ENCODE measurements around the gene ZFR2. TPM values are rescaled to one million over a fixed set of nuclear protein-coding genes. Genes with fewer than 3 reads are reported as not detected.

ZFR2 gene
- total and polyA plus RNA-seq, 9 donors = 0.05 to 0.25 (median 0.14) TPM; not detected in 3

DNA sequence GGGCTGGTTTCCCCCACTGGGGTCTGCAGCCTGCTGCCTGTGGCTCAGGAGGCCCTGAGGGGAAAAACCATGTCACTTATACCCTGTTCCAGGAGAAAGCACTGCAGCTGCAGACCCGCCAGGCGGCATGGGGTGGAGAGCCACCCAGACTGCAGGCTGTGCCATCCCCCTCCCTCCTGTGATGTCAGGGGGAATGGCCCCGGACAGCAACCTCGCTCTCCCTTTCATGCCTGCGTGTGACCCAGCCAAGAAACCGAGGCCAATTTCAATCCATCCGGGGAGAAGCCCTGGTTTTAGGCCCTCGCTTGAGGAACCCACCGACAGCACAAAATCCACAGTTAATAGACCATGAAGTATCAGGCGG is 45.5 kb downstream of the ZFR2 start:
- no peaks in the 10 kb centered on the region for H3K27me3 ChIP-seq
- peaks cover 2% of the 10 kb centered on the region for H3K4me1 ChIP-seq (ENCODE audit: insufficient read depth)
- intact Hi-C loops (cut with DNase I) = no loop called here
- H3K4me3 ChIP-seq = no peak overlapping the region
- DNase-seq = no peak
- WGBS, 3 donors = 79 to 88% (median 85%) methylated on average over 10 of the region's 10 CpGs
- no peaks in the 10 kb centered on the region for H3K9me3 ChIP-seq
- H3K27ac ChIP-seq = no peak overlapping the region
- no peaks in the 10 kb centered on the region for H3K36me3 ChIP-seq
- TF ChIP-seq POLR2A (IDR thresholded peaks at IDR 0.05) (no peak), EP300 (IDR thresholded peaks at IDR 0.05) (no peak)
- TF ChIP-seq, protein P1, sequence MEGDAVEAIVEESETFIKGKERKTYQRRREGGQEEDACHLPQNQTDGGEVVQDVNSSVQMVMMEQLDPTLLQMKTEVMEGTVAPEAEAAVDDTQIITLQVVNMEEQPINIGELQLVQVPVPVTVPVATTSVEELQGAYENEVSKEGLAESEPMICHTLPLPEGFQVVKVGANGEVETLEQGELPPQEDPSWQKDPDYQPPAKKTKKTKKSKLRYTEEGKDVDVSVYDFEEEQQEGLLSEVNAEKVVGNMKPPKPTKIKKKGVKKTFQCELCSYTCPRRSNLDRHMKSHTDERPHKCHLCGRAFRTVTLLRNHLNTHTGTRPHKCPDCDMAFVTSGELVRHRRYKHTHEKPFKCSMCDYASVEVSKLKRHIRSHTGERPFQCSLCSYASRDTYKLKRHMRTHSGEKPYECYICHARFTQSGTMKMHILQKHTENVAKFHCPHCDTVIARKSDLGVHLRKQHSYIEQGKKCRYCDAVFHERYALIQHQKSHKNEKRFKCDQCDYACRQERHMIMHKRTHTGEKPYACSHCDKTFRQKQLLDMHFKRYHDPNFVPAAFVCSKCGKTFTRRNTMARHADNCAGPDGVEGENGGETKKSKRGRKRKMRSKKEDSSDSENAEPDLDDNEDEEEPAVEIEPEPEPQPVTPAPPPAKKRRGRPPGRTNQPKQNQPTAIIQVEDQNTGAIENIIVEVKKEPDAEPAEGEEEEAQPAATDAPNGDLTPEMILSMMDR (IDR thresholded peaks at IDR 0.05) = no peak

DNA sequence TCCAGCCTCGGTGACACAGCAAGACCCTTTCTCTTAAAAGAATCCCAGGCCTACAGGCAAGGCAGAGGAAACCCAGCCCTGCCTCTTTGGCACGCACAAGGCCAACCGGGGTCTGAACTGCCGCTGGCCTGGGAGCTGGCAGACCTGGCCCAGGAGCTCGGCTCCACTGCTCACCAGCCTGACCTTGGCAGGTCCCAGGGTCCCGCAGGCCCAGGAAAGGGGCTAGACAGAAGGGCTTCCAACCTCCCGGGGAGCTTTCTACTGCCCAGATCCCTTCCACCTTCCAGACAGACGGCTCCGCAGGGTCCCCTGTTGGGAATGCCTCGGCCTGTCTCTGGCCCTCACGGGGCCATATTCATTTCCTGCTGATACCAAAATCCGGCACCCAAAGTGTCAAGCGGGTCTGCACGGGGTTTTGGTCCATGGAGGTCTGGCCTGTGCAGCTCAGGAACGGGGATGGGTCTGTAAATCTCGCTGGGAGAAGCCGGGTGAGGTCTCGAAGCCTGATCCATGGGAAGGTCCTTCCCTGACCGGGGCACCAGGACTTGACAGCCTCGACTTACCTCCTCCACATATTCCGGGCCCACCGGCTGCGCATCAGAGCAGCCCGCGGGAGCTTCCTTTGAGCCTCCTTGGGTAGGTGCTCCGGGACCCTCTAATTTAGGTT is 46.0 kb downstream of the ZFR2 start:
- no peak for TF ChIP-seq POLR2A (IDR thresholded peaks at IDR 0.05)
- TF ChIP-seq, protein P1 (IDR thresholded peaks at IDR 0.05) = no peak
- TF ChIP-seq EP300 (IDR thresholded peaks at IDR 0.05) = no peak
- no peak for DNase-seq
- no peaks in the 10 kb centered on the region for H3K9me3 ChIP-seq
- intact Hi-C loops (cut with DNase I) = no loop called here
- H3K4me3 ChIP-seq = no peak overlapping the region
- H3K36me3 ChIP-seq = no peaks in the 10 kb centered on the region
- peaks cover 2% of the 10 kb centered on the region for H3K4me1 ChIP-seq (ENCODE audit: insufficient read depth)
- H3K27ac ChIP-seq = no peak overlapping the region
- WGBS, 3 donors = 86 to 88% (median 87%) methylated on average over 23 to 26 of the region's 26 CpGs
- H3K27me3 ChIP-seq = no peaks in the 10 kb centered on the region

DNA sequence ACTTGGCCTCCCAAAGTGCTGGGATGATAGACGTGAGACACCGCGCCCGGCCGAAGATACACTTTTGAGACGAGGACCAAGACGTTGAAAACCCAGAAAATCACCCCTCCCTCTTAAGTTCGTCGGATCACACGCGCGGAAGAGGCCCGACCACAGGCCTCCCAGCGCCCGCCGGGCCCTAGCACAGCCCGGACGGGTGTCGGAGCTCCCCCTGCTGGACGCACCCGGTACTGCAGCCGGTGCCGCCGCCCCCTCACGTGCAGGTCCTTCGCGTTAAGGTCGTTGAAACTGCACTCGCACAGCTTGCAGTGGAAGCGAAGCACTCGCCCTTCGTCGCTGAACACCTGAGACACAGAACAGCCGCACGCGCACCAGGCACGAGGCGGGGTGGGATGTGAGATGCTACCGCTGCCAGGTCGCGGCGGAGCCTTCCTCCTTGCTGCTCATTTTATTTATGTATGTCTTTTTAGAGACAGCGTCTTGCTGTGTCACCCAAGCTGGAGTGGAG is 46.9 kb downstream of the ZFR2 start:
- 12 to 18% (median 13%) methylated on average over 43 of the region's 43 CpGs for WGBS, 3 donors
- H3K4me3 ChIP-seq = no peak overlapping the region
- H3K36me3 ChIP-seq = no peaks in the 10 kb centered on the region
- no peak overlapping the region for H3K27ac ChIP-seq
- no peaks in the 10 kb centered on the region for H3K9me3 ChIP-seq
- H3K27me3 ChIP-seq = no peaks in the 10 kb centered on the region
- intact Hi-C loops (cut with DNase I) = no loop called here
- DNase-seq = peak in 3 of 5 donors; percentile 39 to 58 (median 42)
- no peak for TF ChIP-seq EP300 (IDR thresholded peaks at IDR 0.05)
- TF ChIP-seq, protein P1 (IDR thresholded peaks at IDR 0.05) = peak; percentile 39 to 55 (median 43)
- H3K4me1 ChIP-seq (ENCODE audit: insufficient read depth) = peaks cover 2% of the 10 kb centered on the region

DNA sequence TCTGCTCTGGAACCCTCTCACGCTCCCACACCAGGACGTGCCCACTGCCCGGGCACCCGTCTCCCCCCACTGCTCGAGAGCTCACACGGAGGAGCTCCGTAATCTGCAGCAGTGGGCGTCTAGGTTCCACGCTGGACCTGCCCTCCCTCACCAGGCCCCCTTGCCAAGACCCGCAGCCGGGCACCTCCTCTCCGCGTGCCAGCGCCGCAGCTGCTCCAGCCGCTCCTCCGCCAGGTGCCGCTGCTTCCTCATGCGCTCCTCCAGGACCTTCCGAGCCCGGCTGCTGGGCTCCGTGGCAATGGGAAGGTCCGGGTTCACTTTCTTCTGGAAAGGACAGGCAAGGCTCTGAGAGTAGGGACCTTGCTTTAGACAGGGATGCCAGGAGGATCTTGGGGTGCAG is 47.7 kb downstream of the ZFR2 start:
- WGBS, 3 donors = 81 to 85% (median 83%) methylated on average over 23 of the region's 23 CpGs
- no peak for DNase-seq

More for the DNA sequence above, 47.7 kb downstream of the ZFR2 start:
- no peak overlapping the region for H3K4me3 ChIP-seq
- no peak overlapping the region for H3K27ac ChIP-seq
- no peaks in the 10 kb centered on the region for H3K9me3 ChIP-seq
- TF ChIP-seq POLR2A (IDR thresholded peaks at IDR 0.05) (no peak), EP300 (IDR thresholded peaks at IDR 0.05) (no peak)
- TF ChIP-seq, protein P1 (IDR thresholded peaks at IDR 0.05) = no peak
- peaks cover 2% of the 10 kb centered on the region for H3K4me1 ChIP-seq (ENCODE audit: insufficient read depth)
- no peaks in the 10 kb centered on the region for H3K36me3 ChIP-seq
- H3K27me3 ChIP-seq = no peaks in the 10 kb centered on the region
- intact Hi-C loops (cut with DNase I) = no loop called here
